LHCN-M2 (cell line): Measurements from ENCODE around the gene MARVELD2. TPM values are rescaled to one million over a fixed set of nuclear protein-coding genes. Genes with fewer than 3 reads are reported as not detected.

Experiments
- DNase-seq: peaks from one replicate; pipeline ENCODE4 v3.0.0-alpha.2; 2012; ENCODE audit warnings: low read depth
- total RNA-seq: library from RNA; depleted of rRNA; stranded (reverse); fragments of >200 nt; gene quantifications from 2 replicates; pipeline ENCODE4 v1.2.3, GENCODE V29; 2014; rRNA removed

Gene MARVELD2
- total RNA-seq, 1 experiment from 2014 or later: not detected

DNA sequence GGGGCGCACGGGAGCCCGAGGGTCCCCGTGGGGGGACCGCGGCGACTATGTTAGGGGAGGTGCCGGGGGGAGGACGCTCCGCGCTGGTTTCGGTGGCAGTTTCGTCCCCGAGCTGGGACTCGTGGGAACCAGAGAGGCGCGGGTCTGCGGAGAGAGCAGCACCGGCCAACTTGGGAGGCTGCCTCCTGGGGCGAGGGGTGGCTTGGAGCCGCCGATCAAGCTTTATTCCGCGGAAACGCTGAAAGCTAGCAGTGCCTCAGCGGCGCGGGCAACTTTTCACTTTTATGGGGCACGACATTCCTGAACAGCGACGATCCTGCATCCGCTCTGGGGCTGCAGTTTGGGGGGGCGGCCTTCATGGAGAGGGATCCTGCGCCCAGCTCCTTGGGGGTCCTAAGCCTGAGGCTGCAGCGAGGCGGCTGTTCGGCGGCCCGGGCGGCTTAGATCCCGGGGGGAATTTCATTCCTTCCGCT is 78.0 kb downstream of the MARVELD2 start:
- DNase-seq: no peak

GRCh38 chr5:69493396-69494133 is 78.6 kb downstream of the MARVELD2 start:
- peak; percentile 4 for DNase-seq

Other genes with a start within 250 kb of the MARVELD2 start
- 376 and 400 TPM in 2 replicates for gene CCNB1, start 248.0 kb upstream of the MARVELD2 start, total RNA-seq
- gene CENPH, start 225.5 kb upstream of the MARVELD2 start, total RNA-seq: 58.3 and 67.9 TPM in 2 replicates
- 38.3 and 43.3 TPM in 2 replicates for gene CDK7, start 180.2 kb upstream of the MARVELD2 start, total RNA-seq
- gene CCDC125, start 82.3 kb upstream of the MARVELD2 start, total RNA-seq: 0.83 and 1.1 TPM in 2 replicates
- gene AK6, start 45.6 kb upstream of the MARVELD2 start, total RNA-seq: 24.1 and 43.7 TPM in 2 replicates
- 75.7 and 84.4 TPM in 2 replicates for gene TAF9, start 45.6 kb upstream of the MARVELD2 start, total RNA-seq
- 21.7 and 24.7 TPM in 2 replicates for gene RAD17, start 45.3 kb upstream of the MARVELD2 start, total RNA-seq
- gene OCLN, start 77.7 kb downstream of the MARVELD2 start, total RNA-seq: 0.06 TPM in 2 replicates
- gene GTF2H2C, start 145.1 kb downstream of the MARVELD2 start, total RNA-seq: 27.1 and 30.5 TPM in 2 replicates